H9 (cell line): ENCODE measurements around the gene DLG2. TPM values are rescaled to one million over a fixed set of nuclear protein-coding genes. Genes with fewer than 3 reads are reported as not detected.

Experiments
- DNase-seq: peaks from one replicate; pipeline ENCODE4 v3.0.0-alpha.2; 2017
- H2AFZ ChIP-seq: one replicate; pipeline ENCODE4 v1.6.1; 2013; ENCODE audit warnings: mild to moderate bottlenecking, low read length, control low read depth, moderate library complexity
- H2AK5ac ChIP-seq: 2 replicates; pipeline ENCODE4 v1.6.1; 2013; ENCODE audit warnings: low read length, control low read depth, mixed read lengths; ENCODE audit not compliant: insufficient read length
- H2BK120ac ChIP-seq: one replicate; pipeline ENCODE4 v1.6.1; 2013; ENCODE audit warnings: low read depth, mild to moderate bottlenecking, low read length, control low read depth, inconsistent platforms; ENCODE audit not compliant: poor library complexity, severe bottlenecking
- H2BK12ac ChIP-seq: 2 replicates; pipeline ENCODE4 v1.6.1; 2013; ENCODE audit warnings: low read length, control low read depth, mixed read lengths, low read depth; ENCODE audit not compliant: insufficient read length
- H2BK15ac ChIP-seq: 2 replicates; pipeline ENCODE4 v1.6.1; 2013; ENCODE audit warnings: low read depth, low read length, control low read depth
- H2BK20ac ChIP-seq: one replicate; pipeline ENCODE4 v1.6.1; 2013; ENCODE audit warnings: low read depth, mild to moderate bottlenecking, low read length, control low read depth, inconsistent platforms; ENCODE audit not compliant: poor library complexity, severe bottlenecking
- H2BK5ac ChIP-seq: 2 replicates; pipeline ENCODE4 v1.6.1; 2013; ENCODE audit warnings: low read length, control low read depth, mixed read lengths; ENCODE audit not compliant: insufficient read length
- H3K14ac ChIP-seq: 2 replicates; pipeline ENCODE4 v1.6.1; 2013; ENCODE audit warnings: low read length, control low read depth; ENCODE audit not compliant: insufficient read depth
- H3K18ac ChIP-seq: 2 replicates; pipeline ENCODE4 v1.6.1; 2013; ENCODE audit warnings: low read depth, mild to moderate bottlenecking, mixed read lengths, low read length, control low read depth; ENCODE audit not compliant: insufficient read length
- H3K23ac ChIP-seq: 2 replicates; pipeline ENCODE4 v1.6.1; 2013; ENCODE audit warnings: low read length, control low read depth, mixed read lengths, low read depth; ENCODE audit not compliant: insufficient read length
- H3K23me2 ChIP-seq: 2 replicates; pipeline ENCODE4 v1.6.1; 2013; ENCODE audit warnings: low read depth, mild to moderate bottlenecking, mixed read lengths, low read length, control low read depth; ENCODE audit not compliant: insufficient read length, poor library complexity, severe bottlenecking
- H3K27ac ChIP-seq: 2 replicates; pipeline ENCODE4 v1.5.1; 2013; ENCODE audit warnings: low read length, control low read depth, mixed read lengths, low read depth; ENCODE audit not compliant: insufficient read length
- H3K27me3 ChIP-seq: 2 replicates; pipeline ENCODE4 v1.6.1; 2013; ENCODE audit warnings: low read length, control low read depth, inconsistent platforms; ENCODE audit not compliant: insufficient read depth
- H3K4ac ChIP-seq: 2 replicates; pipeline ENCODE4 v1.6.1; 2013; ENCODE audit warnings: low read depth, mild to moderate bottlenecking, control low read depth, inconsistent platforms, low read length, moderate library complexity
- H3K4me1 ChIP-seq: 2 replicates; pipeline ENCODE4 v1.6.1; 2013; ENCODE audit warnings: low read length, control low read depth, inconsistent platforms; ENCODE audit not compliant: insufficient read depth
- H3K4me2 ChIP-seq: 2 replicates; pipeline ENCODE4 v1.6.1; 2013; ENCODE audit warnings: low read length, control low read depth, mixed read lengths; ENCODE audit not compliant: insufficient read length, insufficient read depth
- H3K56ac ChIP-seq: 2 replicates; pipeline ENCODE4 v1.6.1; 2013; ENCODE audit warnings: low read depth, mild to moderate bottlenecking, mixed read lengths, low read length, control low read depth; ENCODE audit not compliant: insufficient read length
- H3K79me1 ChIP-seq: 2 replicates; pipeline ENCODE4 v1.6.1; 2013; ENCODE audit warnings: low read depth, mild to moderate bottlenecking, moderate library complexity, low read length, control low read depth, inconsistent platforms; ENCODE audit not compliant: insufficient read depth, poor library complexity, severe bottlenecking
- H3K79me2 ChIP-seq: 2 replicates; pipeline ENCODE4 v1.6.1; 2013; ENCODE audit warnings: low read length, control low read depth, inconsistent platforms; ENCODE audit not compliant: insufficient read depth
- H3K9ac ChIP-seq: 2 replicates; pipeline ENCODE4 v1.6.1; 2013; ENCODE audit warnings: low read length, control low read depth, mixed read lengths; ENCODE audit not compliant: insufficient read length; ENCODE audit errors: extremely low read depth
- H3K9me3 ChIP-seq: one replicate; pipeline ENCODE4 v1.6.1; 2013; ENCODE audit warnings: low read depth, low read length, inconsistent platforms; ENCODE audit not compliant: control insufficient read depth
- H3T11ph ChIP-seq: one replicate; pipeline ENCODE4 v1.6.1; 2013; ENCODE audit warnings: mild to moderate bottlenecking, low read length, control low read depth, inconsistent platforms
- H4K20me1 ChIP-seq: one replicate; pipeline ENCODE4 v1.6.1; 2013; ENCODE audit not compliant: control insufficient read depth, insufficient read length, insufficient read depth
- H4K5ac ChIP-seq: 2 replicates; pipeline ENCODE4 v1.6.1; 2013; ENCODE audit warnings: low read depth, mild to moderate bottlenecking, mixed read lengths, low read length, control low read depth; ENCODE audit not compliant: insufficient read length
- H4K8ac ChIP-seq: replicated peaks from 2 replicates; pipeline ENCODE4 v1.6.1; 2013; ENCODE audit warnings: low read length, control low read depth, mixed read lengths, low read depth; ENCODE audit not compliant: insufficient read length
- H4K91ac ChIP-seq: 2 replicates; pipeline ENCODE4 v1.6.1; 2013; ENCODE audit warnings: low read depth, mild to moderate bottlenecking, moderate library complexity, mixed read lengths, low read length, control low read depth; ENCODE audit not compliant: insufficient read length
- H3K27ac Mint-ChIP-seq, 3 experiments: 2 replicates in 2 of 3; 3 replicates in 1 of 3; pipeline ENCODE4 v1.8.0; 2020 to 2021; ENCODE audit warnings: mixed read lengths in 3 of 3, mild to moderate bottlenecking in 1 of 3, moderate library complexity in 1 of 3
- H3K27me3 Mint-ChIP-seq: 2 replicates; pipeline ENCODE4 v1.8.0; 2021; ENCODE audit warnings: low read depth, mild to moderate bottlenecking, moderate library complexity, mixed read lengths
- H3K36me3 Mint-ChIP-seq, 3 experiments: 2 replicates in 2 of 3; 3 replicates in 1 of 3; pipeline ENCODE4 v1.8.0; 2020 to 2021; ENCODE audit warnings: low read depth in 3 of 3, mixed read lengths in 3 of 3; ENCODE audit not compliant: insufficient read depth in 1 of 3
- H3K4me1 Mint-ChIP-seq, 2 experiments: 2 replicates each; pipeline ENCODE4 v1.8.0; 2020; ENCODE audit warnings: mixed read lengths in 2 of 2
- H3K4me3 Mint-ChIP-seq, 2 experiments: 2 replicates in 1 of 2; 3 replicates in 1 of 2; pipeline ENCODE4 v1.8.0; 2020 to 2021; ENCODE audit warnings: mild to moderate bottlenecking in 2 of 2, mixed read lengths in 2 of 2, moderate library complexity in 1 of 2
- H3K9me3 Mint-ChIP-seq, 2 experiments: 2 replicates in 1 of 2; 3 replicates in 1 of 2; pipeline ENCODE4 v1.8.0; 2020; ENCODE audit warnings: mild to moderate bottlenecking in 2 of 2, mixed read lengths in 2 of 2, moderate library complexity in 1 of 2
- WGBS: extraction: QIAGEN DNeasy Blood & Tissue Kit; methylation state at CpG from one replicate; pipeline ENCODE4 v1.1.7; 2013; ENCODE audit warnings: missing lambda C conversion rate, low lambda C conversion rate, mixed read lengths; ENCODE audit not compliant: insufficient read length; ENCODE audit errors: extremely low coverage; 5-methylcytosine and 5-hydroxymethylcytosine counted together
- total RNA-seq: library from RNA; stranded (reverse); gene quantifications from 2 replicates; pipeline ENCODE4 v1.2.1, GENCODE V29; 2021
- TF ChIP-seq, protein P1 (sequence below): fragments of 200-600 bp; sonication (generic); conservative IDR thresholded peaks from 3 replicates; pipeline ENCODE4 v1.8.0; 2021; ENCODE audit warnings: antibody characterized with exemption, mild to moderate bottlenecking

The DLG2 gene
- total RNA-seq, 1 experiment from 2014 or later, result 8.0 TPM

DNA sequence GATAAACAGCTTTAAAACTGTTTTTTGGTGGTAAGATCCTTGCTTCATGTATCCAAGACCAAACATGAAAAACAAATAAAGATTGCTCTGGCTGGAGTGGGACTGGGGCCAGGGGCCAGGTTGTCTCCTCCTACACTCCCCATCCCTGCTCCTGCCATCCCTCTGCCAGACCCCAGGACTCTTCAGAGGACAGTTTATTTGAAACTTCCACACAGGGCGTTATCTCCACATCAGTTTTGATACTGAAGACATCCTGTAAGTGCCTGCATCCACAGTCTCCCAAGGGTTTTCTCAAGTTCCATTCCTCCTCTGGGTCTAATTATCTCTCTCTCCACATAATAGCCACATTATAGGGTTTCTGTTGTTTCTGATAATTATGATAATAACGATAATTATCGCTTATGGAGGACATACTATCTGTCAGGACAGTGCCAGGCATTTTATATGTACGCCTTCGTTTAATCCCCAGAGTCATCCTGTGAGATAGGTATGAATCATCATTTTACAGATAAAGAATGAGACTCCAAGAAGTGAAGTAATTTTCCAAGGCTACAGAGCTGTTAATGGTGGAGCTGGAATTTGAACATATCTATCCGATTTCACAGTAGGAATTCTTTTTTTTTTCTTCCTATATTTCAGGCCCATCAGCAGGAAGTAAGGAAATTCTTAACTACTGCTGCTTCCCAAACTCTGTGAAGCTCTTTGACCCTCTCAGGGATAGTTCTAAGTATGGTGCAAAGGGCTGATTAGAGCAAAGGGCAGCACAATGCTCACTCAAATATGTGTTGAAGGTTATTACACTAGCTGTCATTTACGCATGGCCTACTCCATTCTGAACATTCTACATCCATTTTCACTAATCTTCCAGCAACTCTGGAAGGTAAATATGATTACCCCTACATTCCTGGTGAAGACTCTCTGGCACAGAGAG is 1852.9 kb downstream of the DLG2 start:
- no peak overlapping the region for H3T11ph ChIP-seq
- H3K4me2 ChIP-seq, result no peak overlapping the region
- H4K8ac ChIP-seq, result no peak overlapping the region
- TF ChIP-seq, protein P1, sequence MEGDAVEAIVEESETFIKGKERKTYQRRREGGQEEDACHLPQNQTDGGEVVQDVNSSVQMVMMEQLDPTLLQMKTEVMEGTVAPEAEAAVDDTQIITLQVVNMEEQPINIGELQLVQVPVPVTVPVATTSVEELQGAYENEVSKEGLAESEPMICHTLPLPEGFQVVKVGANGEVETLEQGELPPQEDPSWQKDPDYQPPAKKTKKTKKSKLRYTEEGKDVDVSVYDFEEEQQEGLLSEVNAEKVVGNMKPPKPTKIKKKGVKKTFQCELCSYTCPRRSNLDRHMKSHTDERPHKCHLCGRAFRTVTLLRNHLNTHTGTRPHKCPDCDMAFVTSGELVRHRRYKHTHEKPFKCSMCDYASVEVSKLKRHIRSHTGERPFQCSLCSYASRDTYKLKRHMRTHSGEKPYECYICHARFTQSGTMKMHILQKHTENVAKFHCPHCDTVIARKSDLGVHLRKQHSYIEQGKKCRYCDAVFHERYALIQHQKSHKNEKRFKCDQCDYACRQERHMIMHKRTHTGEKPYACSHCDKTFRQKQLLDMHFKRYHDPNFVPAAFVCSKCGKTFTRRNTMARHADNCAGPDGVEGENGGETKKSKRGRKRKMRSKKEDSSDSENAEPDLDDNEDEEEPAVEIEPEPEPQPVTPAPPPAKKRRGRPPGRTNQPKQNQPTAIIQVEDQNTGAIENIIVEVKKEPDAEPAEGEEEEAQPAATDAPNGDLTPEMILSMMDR, result no peak
- H2BK120ac ChIP-seq, result no peak overlapping the region
- no peak overlapping the region for H3K14ac ChIP-seq
- H3K4ac ChIP-seq, result no peak overlapping the region
- H2BK12ac ChIP-seq, result no peak overlapping the region
- no peaks in the 10 kb centered on the region for H3K27me3 ChIP-seq
- no peaks in the 10 kb centered on the region for H3K79me1 ChIP-seq
- H2BK20ac ChIP-seq, result no peak overlapping the region
- H4K20me1 ChIP-seq, result no peaks in the 10 kb centered on the region
- no peak overlapping the region for H2BK15ac ChIP-seq
- no peak overlapping the region for H2AK5ac ChIP-seq
- H3K27ac ChIP-seq, result no peak overlapping the region
- no peak overlapping the region for H3K18ac ChIP-seq
- no peak overlapping the region for H3K23ac ChIP-seq
- no peak overlapping the region for H4K91ac ChIP-seq
- H3K56ac ChIP-seq, result no peak overlapping the region
- no peaks in the 10 kb centered on the region for H3K23me2 ChIP-seq
- H3K4me3 Mint-ChIP-seq, result no peak overlapping the region
- no peaks in the 10 kb centered on the region for H3K79me2 ChIP-seq
- DNase-seq, result no peak
- H3K27ac Mint-ChIP-seq, result no peak overlapping the region; a peak in 1 of 7 replicates
- peaks cover 6 to 9% of the 10 kb centered on the region in 2 experiments for H3K4me1 Mint-ChIP-seq
- no peak overlapping the region for H3K9ac ChIP-seq
- no peaks in the 10 kb centered on the region for H3K9me3 ChIP-seq
- H4K5ac ChIP-seq, result no peak overlapping the region
- no peak overlapping the region for H2AFZ ChIP-seq
- no peaks in the 10 kb centered on the region for H3K36me3 Mint-ChIP-seq
- no peaks in the 10 kb centered on the region for H3K9me3 Mint-ChIP-seq
- no peak overlapping the region for H2BK5ac ChIP-seq
- no CpG with 5 or more reads among the region's 7 CpGs for WGBS
- H3K4me1 ChIP-seq, result no peaks in the 10 kb centered on the region
- no peaks in the 10 kb centered on the region for H3K27me3 Mint-ChIP-seq
